Lung (tissue), 12 donors: ENCODE data around the gene PTPRN2. TPM values are rescaled to one million over a fixed set of nuclear protein-coding genes. Genes with fewer than 3 reads are reported as not detected.

Experiments
- ATAC-seq: fragments of 200-7000 bp; cut with Tn5 transposase; one replicate; pipeline ENCODE4 v1.9.1; 2020; ENCODE audit warnings: moderate number of reproducible peaks; ENCODE audit not compliant: insufficient read depth, low FRiP score
- DNase-seq, 3 donors: peaks; one replicate each; pipeline ENCODE4 v3.0.0-alpha.2; 2013 to 2017
- H3K27ac ChIP-seq, 2 donors: one replicate each; pipeline ENCODE4 v1.5.1; 2013; ENCODE audit warnings: mild to moderate bottlenecking in 2 of 2, moderate library complexity in 2 of 2, control low read depth in 1 of 2, inconsistent platforms in 1 of 2, low read depth in 1 of 2, low read length in 1 of 2
- H3K27me3 ChIP-seq, 3 donors: one replicate each; pipeline ENCODE4 v1.5.1; 2013; ENCODE audit warnings: low read length in 2 of 3; ENCODE audit not compliant: control insufficient read depth in 3 of 3, insufficient read depth in 3 of 3
- H3K36me3 ChIP-seq, 4 donors: one replicate each; pipeline ENCODE4 v1.5.1; 2013; ENCODE audit warnings: low read length in 4 of 4, mild to moderate bottlenecking in 1 of 4, moderate library complexity in 1 of 4; ENCODE audit not compliant: control insufficient read depth in 4 of 4, insufficient read depth in 4 of 4
- H3K4me1 ChIP-seq, 5 donors: one replicate each; pipeline ENCODE4 v1.5.1; 2013; ENCODE audit warnings: low read length in 5 of 5, mild to moderate bottlenecking in 2 of 5, moderate library complexity in 1 of 5; ENCODE audit not compliant: control insufficient read depth in 5 of 5, insufficient read depth in 5 of 5
- H3K4me3 ChIP-seq: one replicate; pipeline ENCODE4 v1.5.1; 2013; ENCODE audit warnings: mild to moderate bottlenecking, control low read depth, moderate library complexity
- H3K9ac ChIP-seq, 2 donors: one replicate each; pipeline ENCODE4 v1.5.1; 2013; ENCODE audit warnings: low read length in 2 of 2, control low read depth in 1 of 2; ENCODE audit not compliant: insufficient read depth in 1 of 2
- H3K9me3 ChIP-seq, 4 donors: one replicate each; pipeline ENCODE4 v1.5.1; 2013; ENCODE audit warnings: low read length in 3 of 4, mild to moderate bottlenecking in 1 of 4, moderate library complexity in 1 of 4; ENCODE audit not compliant: control insufficient read depth in 4 of 4, insufficient read depth in 3 of 4
- WGBS, 2 donors: extraction: QIAGEN DNeasy Blood & Tissue Kit; methylation state at CpG; one replicate each; pipeline ENCODE4 v1.1.7; 2013; 5-methylcytosine and 5-hydroxymethylcytosine counted together
- polyA plus RNA-seq, 2 donors: library from polyadenylated mRNA; stranded (reverse); fragments of 200-250 nt; gene quantifications; one replicate each; pipeline ENCODE4 v1.2.1, GENCODE V29; 2013
- total RNA-seq, 2 donors: library from RNA; depleted of rRNA in 1 of 2; stranded (reverse); fragments of >200 nt in 1 of 2; gene quantifications; one replicate each; pipeline ENCODE4 v1.2.1, GENCODE V29; 2014 to 2021
- TF ChIP-seq, protein P1 (sequence below): IDR thresholded peaks from 2 replicates; pipeline ENCODE4 v1.5.1; 2012; ENCODE audit warnings: mild to moderate bottlenecking; ENCODE audit errors: control extremely low read depth, extremely low read depth
- donor health status: control.
- donor health status: control.
- donor health status: Bipolar disorder and iron deficiency.
- donor health status: healthy.
- donor health status: DM: yes; HTN: yes; CAD: no.

Gene PTPRN2
- total and polyA plus RNA-seq, 4 donors = 2.1 to 7.4 (median 4.4) TPM

DNA sequence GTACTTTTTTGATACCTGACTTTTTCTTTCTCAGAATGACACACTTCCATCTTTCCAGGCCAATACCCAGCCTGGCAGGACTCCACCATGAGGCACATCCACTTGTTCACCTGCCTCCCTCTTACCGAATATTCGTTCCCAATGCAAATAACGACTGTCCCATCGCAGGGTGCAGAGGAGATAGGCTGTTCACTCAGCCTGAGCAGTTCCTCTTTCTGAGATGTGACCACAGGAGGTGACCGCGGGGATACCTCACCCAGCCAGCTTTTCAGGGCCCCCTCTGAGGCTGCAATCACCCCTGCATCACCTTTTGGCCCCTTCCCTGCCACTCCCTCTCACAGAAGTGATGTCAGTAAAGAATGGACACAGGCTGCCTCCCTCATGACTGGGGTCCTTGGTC, 28.3 kb downstream of the PTPRN2 start:
- DNase-seq (no peak), ATAC-seq (no peak)
- TF ChIP-seq, protein P1, sequence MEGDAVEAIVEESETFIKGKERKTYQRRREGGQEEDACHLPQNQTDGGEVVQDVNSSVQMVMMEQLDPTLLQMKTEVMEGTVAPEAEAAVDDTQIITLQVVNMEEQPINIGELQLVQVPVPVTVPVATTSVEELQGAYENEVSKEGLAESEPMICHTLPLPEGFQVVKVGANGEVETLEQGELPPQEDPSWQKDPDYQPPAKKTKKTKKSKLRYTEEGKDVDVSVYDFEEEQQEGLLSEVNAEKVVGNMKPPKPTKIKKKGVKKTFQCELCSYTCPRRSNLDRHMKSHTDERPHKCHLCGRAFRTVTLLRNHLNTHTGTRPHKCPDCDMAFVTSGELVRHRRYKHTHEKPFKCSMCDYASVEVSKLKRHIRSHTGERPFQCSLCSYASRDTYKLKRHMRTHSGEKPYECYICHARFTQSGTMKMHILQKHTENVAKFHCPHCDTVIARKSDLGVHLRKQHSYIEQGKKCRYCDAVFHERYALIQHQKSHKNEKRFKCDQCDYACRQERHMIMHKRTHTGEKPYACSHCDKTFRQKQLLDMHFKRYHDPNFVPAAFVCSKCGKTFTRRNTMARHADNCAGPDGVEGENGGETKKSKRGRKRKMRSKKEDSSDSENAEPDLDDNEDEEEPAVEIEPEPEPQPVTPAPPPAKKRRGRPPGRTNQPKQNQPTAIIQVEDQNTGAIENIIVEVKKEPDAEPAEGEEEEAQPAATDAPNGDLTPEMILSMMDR = no peak
- 48 to 69% methylated on average over 6 of the region's 6 CpGs for WGBS, 2 donors
- Histone ChIP-seq H3K9ac (no peak overlapping the region), H3K9me3 (peaks cover 0 to 2% (median 0%) of the 10 kb centered on the region in 4 donors), H3K4me1 (no peaks in the 10 kb centered on the region), H3K4me3 (no peak overlapping the region), H3K36me3 (no peaks in the 10 kb centered on the region), H3K27ac (no peak overlapping the region), H3K27me3 (no peaks in the 10 kb centered on the region)

DNA sequence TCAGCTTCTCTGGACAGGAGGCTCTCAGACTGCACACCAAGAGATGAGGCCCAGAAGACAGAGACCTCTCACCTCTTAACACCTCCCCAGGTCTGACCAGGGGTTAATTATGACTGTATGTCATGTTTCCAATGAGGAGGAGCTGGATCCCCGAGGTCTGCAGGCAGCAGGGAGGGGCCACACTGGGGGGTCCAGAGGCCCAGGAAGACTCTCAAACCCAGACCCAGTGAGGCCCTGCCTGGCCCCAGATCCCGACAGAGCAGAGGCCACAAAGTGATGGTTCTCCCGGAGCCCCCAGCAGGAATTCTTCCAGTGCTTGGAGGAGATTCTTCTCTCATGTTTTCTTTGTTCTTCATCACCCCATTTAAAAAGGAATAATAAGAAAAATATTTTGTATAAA, 28.8 kb downstream of the PTPRN2 start:
- no peak overlapping the region for H3K9ac ChIP-seq
- DNase-seq = no peak
- TF ChIP-seq, protein P1 = no peak
- no peaks in the 10 kb centered on the region for H3K36me3 ChIP-seq
- H3K27ac ChIP-seq = no peak overlapping the region
- no peak overlapping the region for H3K4me3 ChIP-seq
- no peak for ATAC-seq
- H3K27me3 ChIP-seq = no peaks in the 10 kb centered on the region
- H3K4me1 ChIP-seq = no peaks in the 10 kb centered on the region
- 69% methylated on average over 3 of the region's 3 CpGs for WGBS, 2 donors
- H3K9me3 ChIP-seq = peaks cover 0 to 2% (median 0%) of the 10 kb centered on the region in 4 donors

DNA sequence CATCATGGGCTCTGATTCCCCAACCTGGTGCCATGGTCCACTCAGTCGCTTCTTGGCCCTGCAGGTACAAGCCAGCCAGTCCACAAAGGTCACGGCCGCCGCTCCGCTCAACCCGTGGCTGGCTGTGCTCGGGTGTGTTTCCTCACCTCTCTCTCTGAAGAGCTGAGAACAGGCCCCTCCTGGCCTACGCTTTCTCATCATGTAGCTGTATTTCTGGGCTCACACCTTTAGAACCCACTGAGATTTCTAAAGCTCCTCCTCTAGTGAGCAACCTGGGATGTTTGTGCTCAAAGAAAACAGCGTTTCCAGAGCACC, 30.2 kb downstream of the PTPRN2 start:
- ATAC-seq (no peak), DNase-seq (no peak)
- no peaks in the 10 kb centered on the region for H3K27me3 ChIP-seq
- H3K9me3 ChIP-seq = peaks cover 0 to 2% (median 0%) of the 10 kb centered on the region in 4 donors
- H3K4me1 ChIP-seq = no peaks in the 10 kb centered on the region
- no peak overlapping the region for H3K9ac ChIP-seq
- WGBS, 2 donors = 91 to 93% methylated on average over 9 of the region's 9 CpGs
- H3K4me3 ChIP-seq = no peak overlapping the region
- TF ChIP-seq, protein P1 = no peak
- H3K36me3 ChIP-seq = no peaks in the 10 kb centered on the region
- no peak overlapping the region for H3K27ac ChIP-seq

DNA sequence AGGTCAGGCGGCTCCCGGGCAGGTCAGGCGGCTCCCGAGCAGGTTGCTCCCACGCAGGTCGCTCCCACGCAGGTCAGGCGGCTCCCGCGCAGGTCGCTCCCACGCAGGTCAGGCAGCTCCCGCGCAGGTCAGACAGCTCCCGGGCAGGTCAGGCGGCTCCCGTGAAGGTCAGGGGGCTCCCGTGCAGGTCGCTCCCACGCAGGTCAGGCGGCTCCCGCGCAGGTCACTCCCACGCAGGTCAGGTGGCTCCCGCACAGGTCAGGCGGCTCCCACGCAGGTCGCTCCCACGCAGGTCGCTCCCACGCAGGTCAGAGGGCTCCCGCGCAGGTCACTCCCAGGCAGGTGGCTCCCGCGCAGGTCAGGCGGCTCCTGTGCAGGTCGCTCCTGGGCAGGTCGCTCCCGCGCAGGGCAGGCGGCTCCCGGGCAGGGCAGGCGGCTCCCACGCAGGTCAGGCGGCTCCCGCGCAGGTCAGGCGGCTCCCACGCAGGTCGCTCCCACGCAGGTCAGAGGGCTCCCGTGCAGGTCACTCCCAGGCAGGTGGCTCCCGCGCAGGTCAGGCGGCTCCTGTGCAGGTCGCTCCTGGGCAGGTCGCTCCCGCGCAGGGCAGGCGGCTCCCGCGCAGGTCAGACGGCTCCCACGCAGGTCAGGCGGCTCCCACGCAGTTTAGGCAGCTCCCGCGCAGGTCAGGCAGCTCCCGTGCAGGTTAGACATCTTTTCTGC, 30.7 kb downstream of the PTPRN2 start:
- Histone ChIP-seq H3K4me1 (no peaks in the 10 kb centered on the region), H3K9ac (no peak overlapping the region), H3K4me3 (no peak overlapping the region), H3K9me3 (peaks cover 0 to 2% (median 0%) of the 10 kb centered on the region in 4 donors), H3K27ac (no peak overlapping the region), H3K36me3 (no peaks in the 10 kb centered on the region), H3K27me3 (no peaks in the 10 kb centered on the region)
- WGBS, 2 donors = 96 to 98% methylated on average over 69 of the region's 69 CpGs
- ATAC-seq (no peak), DNase-seq (no peak)
- TF ChIP-seq, protein P1 = no peak
